GM21576 (cell line): ENCODE results near the gene BIN2.
"Not testable (repeated sequence)": the region's sequence is repeated elsewhere in the genome, so short reads cannot be mapped to it uniquely, and the experiment has no call there.

Source experiments
- ATAC-seq: cut with Tn5 transposase; IDR thresholded peaks from one replicate; pipeline ENCODE4 v1.9.1; 2021; ENCODE audit warnings: mild to moderate bottlenecking, moderate library complexity; ENCODE audit not compliant: unreplicated experiment

Gene BIN2

DNA sequence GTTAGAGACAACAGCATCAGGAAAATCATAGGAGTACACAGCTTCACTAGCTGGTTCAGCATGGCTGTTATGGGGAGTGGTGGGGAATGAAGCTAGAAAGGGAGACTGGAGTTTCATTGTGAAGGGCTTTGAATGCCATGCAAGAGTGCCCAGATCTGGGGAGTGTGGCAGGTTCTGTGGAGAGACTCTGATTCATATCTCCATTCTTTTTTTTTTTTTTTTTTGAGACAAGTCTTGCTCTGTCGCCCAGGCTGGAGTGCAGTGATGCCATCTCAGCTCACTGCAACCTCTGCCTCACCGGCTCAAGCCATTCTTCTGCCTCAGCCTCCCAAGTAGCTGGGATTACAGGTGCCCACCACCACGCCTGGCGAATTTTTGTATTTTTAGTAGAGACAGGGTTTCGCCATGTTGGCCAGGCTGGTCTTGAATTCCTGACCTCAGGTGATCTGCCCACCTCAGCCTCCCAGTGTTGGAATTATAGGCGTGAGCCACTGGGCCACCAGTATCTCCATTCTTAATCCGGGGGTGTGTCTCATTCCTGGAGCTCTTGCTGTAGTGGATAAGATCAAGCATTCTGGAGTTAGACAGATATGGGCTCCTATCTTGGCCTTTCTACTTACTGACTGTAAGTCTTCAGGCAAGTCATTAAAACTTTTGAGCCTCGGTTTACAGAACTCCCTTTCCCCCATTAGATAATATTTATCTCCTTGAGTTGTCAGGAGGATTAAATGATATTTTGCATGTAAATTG, 5.7 kb downstream of the BIN2 start:
- ATAC-seq = not testable (repeated sequence)

DNA sequence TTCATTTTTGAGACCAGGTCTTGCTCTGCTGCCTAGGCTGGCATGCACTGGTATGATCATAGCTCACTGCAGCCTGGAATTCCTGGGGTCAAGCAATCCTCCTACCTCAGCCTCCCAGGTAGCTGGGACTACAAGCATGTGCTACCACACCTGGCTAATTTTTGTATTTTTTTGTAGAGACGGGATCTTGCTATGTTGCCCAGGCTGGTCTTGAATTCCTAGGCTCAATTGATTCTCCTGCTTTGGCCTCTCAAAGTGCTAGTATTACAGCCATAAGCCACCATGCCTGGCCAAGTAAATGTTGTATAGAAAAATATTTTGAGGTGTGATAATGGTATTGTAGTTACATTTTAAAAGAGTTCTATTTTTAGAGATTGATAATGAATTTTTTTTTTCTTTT, 12.6 kb downstream of the BIN2 start:
- ATAC-seq = no peak

DNA sequence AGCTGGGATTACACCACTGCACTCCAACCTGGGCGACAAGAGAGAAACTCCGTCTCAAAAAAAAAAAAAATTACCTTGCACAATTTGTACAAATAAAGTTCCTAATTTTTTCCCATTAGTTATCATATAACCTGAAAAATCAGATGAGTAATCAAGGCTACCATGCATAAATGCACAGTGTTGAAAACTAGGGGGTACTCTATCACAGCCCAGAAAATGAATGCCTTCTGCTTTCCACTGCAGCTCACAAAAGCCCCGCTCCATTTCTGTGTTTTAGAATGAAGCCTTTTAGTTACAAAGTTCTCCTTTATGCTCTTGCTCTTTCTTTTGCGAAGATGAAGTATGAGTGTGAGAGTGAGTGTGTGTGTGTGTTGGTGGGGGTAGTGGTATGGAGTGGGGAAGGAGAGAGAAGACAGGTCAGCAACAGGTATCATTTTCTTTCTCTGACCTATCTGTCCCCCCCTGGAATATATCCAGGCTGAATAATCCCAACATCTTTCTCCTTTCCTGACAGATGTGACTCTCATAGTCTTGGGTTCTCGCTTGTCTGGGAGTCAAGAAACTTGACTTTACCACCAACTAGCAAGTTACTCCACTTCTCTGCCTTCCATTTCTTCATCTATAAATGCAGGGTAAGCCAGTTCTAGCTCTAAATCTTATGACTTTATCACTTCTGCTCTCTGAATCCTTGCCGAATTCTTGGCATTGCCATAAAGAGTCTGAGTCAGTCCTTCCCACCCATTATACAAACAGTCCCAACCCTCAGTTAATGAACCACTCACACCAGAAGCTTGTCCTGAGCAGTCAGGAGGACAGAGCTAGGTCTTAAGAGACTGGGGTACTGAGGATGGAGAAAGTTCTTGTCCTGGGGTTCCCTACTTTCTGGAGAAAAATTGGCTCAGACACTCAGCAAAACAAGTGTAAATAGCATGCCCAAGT, 16.1 kb downstream of the BIN2 start:
- no peak for ATAC-seq

DNA sequence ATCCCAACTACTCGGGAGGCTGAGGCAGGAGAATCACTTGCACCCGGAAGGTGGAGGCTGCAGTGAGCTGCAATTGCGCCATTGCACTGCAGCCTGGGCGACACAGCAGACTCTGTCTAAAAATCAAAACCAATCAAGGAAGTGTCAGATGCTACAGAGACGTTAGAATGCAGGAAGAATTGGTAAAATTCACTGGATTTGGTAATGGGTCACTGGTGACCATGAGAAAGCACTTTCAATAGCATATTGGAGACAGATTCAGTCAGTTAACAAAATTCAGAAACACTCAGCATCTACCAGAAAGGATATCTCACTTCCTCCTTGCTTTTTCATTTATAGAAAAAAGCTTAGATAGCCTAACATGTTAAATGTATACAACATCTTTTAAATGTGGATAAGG, 17.5 kb downstream of the BIN2 start:
- ATAC-seq = no peak

DNA sequence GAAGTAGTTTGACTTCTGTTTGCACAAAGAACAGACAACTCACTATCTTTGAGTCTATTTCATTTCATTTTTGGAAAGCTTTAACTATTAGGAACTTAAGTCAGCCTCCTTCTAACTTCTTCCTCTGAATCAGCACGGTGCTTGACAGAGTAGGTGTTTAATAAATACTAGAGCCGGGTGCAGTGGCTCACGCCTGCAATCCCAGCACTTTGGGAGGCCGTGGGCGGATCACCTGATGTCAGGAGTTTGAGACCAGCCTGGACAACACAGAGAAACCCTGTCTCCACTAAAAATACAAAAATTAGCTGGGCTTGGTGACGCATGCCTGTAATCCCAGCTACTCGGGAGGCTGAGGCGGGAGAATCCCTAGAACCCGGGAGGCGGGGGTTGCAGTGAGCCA, 23.2 kb downstream of the BIN2 start:
- ATAC-seq = not testable (repeated sequence)

DNA sequence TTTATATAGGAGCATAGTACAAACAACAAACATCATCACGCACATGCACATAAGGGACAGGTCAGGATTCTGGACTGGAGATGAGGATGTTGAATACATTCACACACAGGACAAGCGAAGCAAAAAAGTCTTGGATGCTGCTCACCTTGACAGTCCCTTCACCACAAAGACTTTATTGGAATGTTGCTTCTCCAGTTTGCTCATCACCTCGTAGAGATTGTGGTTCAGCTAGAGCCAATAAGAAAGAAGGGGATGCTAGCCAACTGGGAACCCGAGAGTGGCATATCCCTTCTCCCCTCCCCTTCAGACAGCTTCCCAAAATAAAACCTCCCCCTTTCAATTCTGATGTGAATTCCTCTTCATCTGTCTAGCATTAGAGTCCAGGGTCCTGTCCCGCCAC, 28.3 kb downstream of the BIN2 start:
- no peak for ATAC-seq

- ATAC-seq = not testable (repeated sequence)
These were observed 29.9 kb downstream of the BIN2 start for GRCh38 chr12:51294097-51294496.

DNA sequence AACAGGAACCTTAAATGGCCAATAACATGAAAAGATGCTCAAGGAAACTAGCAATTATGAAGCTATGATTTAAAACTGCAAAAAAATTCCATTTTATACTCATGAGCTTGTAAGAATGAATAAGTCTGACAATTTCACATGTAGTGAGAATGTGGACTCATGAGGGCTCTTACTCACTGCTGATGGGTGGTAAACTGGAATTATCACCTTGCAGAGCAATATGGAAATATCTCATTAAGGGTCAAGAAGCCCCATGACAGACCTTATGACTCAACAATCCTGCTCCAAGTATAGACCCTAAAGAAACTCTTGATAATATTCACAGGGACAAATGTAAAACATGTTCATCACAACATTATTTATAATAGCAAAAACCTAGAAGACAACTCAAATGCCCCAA, 30.3 kb downstream of the BIN2 start:
- ATAC-seq = no peak

- ATAC-seq = not testable (repeated sequence)
These were observed 32.1 kb downstream of the BIN2 start for GRCh38 chr12:51291603-51292513.

GRCh38 chr12:51285843-51286242, 38.1 kb downstream of the BIN2 start:
- ATAC-seq = no peak

GRCh38 chr12:51281202-51281924, 42.6 kb downstream of the BIN2 start:
- no peak for ATAC-seq

- no peak for ATAC-seq
These were observed 48.9 kb downstream of the BIN2 start for GRCh38 chr12:51275088-51275487.

GRCh38 chr12:51272810-51273209, 51.2 kb downstream of the BIN2 start:
- not testable (repeated sequence) for ATAC-seq

GRCh38 chr12:51270951-51271518, 52.9 kb downstream of the BIN2 start:
- ATAC-seq = no peak

DNA sequence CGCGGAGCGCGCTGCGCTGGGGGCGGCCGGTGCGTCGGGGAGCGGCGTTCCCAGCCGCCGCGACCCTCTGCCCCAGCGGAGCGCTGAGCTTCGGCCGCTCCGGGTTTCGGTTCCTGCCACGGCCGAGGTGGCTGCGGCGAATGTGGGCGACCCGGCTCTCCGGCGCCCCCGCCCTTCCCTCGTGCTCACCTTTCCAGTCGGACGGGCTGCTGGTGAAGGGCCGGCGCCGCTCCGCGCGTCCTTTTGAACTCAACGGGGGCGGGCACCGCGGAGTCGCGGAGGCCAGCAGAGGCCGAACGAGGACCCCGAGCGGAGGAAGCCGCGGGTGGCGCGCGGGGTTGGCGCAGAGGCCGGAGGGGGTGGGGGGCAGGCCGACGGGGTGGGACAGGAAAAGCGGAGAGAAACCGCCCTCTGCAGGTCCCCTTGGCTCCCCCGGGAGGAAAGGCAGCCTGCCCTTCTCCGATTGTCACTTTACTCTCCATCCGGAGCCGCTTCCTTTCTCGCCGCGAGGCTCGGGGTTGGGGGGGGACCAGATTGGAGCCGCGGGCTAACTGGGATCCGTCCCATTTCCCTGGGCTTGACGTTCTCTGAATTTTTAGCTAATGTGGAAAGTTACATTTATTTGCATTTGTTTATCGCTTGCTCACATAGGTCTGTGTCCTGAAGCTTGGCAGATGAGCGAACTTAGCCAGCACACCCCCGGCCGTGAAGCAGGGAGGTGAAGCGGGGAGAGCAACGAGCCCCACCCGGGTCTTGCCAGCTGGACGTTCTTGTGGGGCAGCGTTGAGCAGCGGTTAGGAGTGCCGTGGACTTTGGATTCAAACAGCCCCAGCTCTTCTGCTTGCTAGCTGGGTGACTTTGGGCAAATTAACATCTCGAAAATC, 53.7 kb downstream of the BIN2 start, which contains the start of gene SMAGP:
SMAGP (minus strand) TSS at position 349 of the 884 bp plus-strand sequence. CDS start 1,137 bp downstream, outside the sequence.
- ATAC-seq = peak; percentile 60

- peak; percentile 42 for ATAC-seq
These were observed 54.6 kb downstream of the BIN2 start for GRCh38 chr12:51269174-51270066.

- no peak for ATAC-seq
These were observed 59.0 kb downstream of the BIN2 start for GRCh38 chr12:51265024-51265423.

GRCh38 chr12:51264297-51264696, 59.7 kb downstream of the BIN2 start:
- ATAC-seq = no peak
